ENCODE data around the gene MYH11.
"Not testable (repeated sequence)": the region's sequence is repeated elsewhere in the genome, so short reads cannot be mapped to it uniquely, and the experiment has no call there.

The MYH11 gene

DNA sequence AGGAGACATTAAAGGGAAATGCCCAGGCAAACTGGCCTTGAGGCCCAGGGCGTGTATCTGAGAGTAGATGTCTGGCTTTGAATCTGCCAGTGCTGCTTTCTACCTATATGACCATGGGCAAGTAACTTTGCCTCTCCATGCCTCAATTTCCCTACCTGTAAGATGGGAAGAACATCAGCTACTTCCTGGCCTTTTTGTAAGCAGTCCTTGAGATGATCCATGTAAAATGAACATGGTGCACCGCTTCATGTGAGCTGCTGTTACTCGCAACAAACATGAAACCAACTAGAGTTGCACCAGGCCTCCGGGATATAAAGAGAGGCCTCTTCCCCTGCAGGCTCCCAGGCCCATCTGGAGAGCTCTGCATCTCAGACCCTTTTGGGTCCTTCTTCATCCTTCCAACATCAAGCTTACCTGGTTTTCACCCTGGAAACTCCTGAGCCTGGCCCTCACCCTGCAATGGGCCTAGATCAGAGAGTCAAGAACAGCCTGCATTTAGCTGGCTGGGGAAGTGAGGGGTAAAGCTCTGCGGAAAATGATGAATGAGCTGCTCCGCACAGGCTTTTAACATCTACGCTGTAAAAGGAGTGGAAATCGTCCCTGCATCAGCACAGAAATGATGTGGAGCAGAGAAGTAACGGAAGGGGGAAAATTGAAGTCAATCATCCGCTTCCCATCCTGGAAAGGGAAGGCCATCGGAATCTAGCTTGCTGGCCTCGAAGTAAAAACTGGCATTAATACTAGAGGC is 2.3 kb upstream of the MYH11 start:
- TF ChIP-seq, protein P1, sequence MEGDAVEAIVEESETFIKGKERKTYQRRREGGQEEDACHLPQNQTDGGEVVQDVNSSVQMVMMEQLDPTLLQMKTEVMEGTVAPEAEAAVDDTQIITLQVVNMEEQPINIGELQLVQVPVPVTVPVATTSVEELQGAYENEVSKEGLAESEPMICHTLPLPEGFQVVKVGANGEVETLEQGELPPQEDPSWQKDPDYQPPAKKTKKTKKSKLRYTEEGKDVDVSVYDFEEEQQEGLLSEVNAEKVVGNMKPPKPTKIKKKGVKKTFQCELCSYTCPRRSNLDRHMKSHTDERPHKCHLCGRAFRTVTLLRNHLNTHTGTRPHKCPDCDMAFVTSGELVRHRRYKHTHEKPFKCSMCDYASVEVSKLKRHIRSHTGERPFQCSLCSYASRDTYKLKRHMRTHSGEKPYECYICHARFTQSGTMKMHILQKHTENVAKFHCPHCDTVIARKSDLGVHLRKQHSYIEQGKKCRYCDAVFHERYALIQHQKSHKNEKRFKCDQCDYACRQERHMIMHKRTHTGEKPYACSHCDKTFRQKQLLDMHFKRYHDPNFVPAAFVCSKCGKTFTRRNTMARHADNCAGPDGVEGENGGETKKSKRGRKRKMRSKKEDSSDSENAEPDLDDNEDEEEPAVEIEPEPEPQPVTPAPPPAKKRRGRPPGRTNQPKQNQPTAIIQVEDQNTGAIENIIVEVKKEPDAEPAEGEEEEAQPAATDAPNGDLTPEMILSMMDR (conservative IDR thresholded peaks at IDR 0.05): no peak
- H3K27ac ChIP-seq: no peak overlapping the region

DNA sequence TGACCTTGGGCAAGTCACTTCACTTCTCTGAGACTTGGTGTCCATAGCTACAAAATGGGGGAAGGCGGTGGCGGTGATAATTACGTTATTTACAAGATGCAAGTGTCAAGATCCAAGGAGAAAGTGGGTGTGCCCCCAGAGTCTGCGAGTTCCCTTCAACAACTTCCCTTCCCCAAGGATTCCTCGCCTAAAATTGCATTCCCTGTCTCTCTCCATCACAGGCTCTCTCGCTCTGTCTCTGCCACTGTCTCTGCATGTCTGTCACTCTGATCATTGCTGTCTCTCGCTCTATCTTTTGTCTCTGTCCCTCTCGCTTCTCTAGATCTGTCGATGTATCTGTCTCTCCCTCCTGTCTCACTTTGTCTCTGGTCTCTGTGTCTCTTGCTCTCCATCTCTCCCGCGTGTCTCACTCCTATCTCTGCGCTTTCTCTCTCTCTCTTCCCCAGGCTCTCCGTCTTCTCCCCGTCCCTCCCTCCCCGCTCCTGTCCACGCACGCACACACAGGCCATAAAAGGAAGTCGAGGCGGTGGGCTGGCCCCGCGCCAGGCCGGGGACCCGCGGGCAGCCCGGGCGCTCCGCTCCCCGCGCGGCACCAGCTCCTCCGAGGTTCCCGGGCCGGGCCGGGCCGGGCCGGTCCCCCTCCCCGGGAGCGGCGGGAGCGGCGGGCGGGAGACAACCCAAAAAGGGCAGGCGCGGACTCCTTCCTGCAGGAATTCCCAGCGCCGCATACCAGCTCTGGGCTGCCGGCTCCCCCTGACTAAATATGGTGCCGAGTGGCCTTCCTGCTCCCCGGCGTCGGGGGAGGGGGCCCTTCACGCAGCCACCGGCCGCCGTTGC is 1.1 kb upstream of the MYH11 start:
- TF ChIP-seq, protein P1 (conservative IDR thresholded peaks at IDR 0.05): no peak
- no peak overlapping the region for H3K27ac ChIP-seq

DNA sequence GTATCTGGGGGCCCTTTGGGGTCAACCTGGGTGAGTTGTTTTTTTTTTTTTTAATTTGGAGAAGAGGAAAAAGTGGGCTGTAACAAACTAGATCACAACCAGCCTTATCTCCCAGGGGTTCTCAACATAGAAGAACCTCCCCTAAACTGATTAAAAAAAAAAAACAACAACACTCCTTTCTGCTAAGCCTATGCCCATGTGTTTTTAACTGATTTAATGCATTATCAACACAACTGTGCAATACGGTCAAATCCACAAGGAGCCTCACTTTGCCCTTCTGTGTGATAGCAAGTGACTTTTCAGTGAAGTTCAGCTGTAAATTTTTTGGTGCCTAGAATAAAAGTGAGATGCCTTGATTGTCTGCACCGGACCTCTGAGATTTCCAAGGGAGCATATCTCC is 646 bp downstream of the MYH11 start:
- no peak overlapping the region for H3K27ac ChIP-seq
- TF ChIP-seq, protein P1 (conservative IDR thresholded peaks at IDR 0.05): no peak

DNA sequence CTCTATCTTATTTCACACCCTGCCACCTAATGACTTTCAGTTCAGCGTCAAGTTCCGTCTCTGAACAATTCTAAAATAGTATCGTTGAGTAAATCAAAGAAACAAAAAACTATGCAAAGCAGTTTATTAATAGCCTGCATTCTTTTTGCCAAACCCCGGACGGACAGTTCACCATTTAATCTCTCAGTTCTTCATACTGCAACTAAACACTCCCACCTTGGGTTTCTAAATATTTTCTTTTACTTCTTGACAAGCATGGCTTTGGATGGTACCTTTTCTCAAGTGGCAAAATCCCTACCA is 1.2 kb downstream of the MYH11 start:
- no peak overlapping the region for H3K27ac ChIP-seq
- TF ChIP-seq, protein P1 (conservative IDR thresholded peaks at IDR 0.05): no peak

DNA sequence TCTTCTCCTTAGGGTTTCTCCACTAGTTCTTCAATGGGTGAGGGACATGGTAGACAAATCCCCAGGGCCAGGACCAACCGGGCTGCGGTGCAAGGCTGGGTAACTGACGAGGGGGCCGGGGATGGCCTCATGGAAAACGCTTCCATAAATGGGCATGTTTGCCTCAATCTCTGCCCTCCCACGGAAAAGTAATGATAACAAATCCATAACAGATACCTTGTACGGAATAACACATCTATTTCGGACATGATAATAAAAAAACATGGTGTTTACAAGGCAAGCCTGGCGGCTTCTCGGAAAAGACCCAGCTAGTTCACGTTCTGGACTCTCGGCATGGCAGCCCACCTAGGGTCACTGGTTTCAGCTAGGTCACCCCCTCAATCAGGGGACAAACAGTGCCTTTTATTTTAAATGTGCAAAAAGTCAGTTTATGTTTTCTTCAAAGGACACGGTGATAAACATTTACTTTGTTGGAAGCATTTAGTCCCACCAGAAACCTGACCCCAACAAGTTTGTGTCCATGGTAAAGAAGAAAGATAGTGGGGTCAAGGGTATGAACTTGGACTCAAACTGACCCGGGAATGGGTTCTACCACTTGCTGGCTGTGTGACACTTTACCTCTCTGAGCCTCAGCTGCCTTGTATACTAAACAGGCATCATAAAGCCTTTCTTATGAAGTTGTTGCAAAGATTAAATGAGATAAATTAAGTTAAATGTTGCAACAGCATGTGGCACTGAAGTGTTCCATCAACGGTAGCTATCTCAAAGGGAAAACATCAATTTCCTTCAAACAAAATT is 1.7 kb downstream of the MYH11 start:
- TF ChIP-seq, protein P1 (conservative IDR thresholded peaks at IDR 0.05): no peak
- no peak overlapping the region for H3K27ac ChIP-seq

DNA sequence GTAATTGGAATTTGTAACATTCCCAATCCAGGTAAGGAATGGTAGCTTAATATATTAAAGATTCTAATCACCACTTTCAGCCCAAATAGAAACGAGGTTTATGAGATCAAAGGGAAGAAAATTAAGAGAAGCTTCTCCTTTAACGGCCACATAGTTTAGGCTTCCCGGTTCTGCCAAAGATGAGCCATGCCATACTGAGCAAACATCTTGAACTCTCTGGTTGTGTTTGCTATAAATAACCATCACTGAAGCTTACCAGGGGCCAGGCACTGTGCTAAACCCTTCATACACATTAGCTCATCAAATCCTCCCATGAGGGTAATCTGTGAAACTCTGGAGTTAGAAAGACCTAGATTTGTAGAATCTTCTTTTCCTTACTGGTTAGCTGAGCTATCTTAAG is 2.8 kb downstream of the MYH11 start:
- TF ChIP-seq, protein P1 (conservative IDR thresholded peaks at IDR 0.05): no peak
- no peak overlapping the region for H3K27ac ChIP-seq

DNA sequence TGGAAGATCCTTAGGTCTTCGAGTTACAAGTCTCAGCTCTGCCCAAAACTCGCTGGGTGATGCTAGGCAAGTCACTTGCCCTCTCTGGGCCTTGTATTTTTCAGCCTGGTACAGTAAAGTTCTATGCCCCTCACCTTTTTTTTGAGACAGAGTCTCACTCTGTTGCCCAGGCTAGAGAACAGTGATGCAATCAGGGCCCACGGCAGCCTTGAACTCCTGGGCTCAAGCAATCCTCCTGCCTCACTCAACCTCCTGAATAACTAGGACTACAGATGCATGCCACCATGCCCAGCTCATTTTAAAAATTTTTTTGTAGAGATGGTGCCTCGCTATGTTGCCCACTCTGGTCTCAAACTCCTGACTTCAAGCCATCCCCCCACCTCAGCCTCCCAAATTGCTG is 3.8 kb downstream of the MYH11 start:
- H3K27ac ChIP-seq: no peak overlapping the region
- TF ChIP-seq, protein P1 (conservative IDR thresholded peaks at IDR 0.05): no peak

DNA sequence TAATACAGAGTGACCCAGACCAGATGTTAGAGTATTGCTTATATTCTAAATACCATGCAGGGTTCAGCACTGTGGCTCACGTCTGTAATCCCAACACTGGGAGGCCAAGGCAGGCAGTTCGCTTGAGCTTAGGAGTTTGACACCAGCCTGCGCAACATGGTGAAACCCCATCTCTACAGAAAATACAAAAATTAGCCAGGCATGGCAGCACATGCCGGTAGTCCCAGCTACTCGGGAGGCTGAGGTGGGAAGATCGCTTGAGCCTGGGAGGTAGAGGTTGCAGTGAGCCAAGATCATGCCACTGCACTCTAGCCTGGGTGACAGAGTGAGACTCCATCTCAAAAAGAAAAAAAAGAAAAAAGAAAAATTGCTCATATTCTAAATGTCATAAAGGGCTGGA is 6.3 kb downstream of the MYH11 start:
- not testable (repeated sequence) for H3K27ac ChIP-seq
